Measurements from ENCODE around the gene KLHL29.

GRCh38 chr2:23452853-23453420 is 68.0 kb downstream of the KLHL29 start:
- TF ChIP-seq POLR2A (IDR thresholded peaks at IDR 0.05) = no peak
- TF ChIP-seq CTCF (IDR thresholded peaks at IDR 0.05 in 8 of 11, conservative IDR thresholded peaks at IDR 0.05 in 3 of 11) = no peak
